G401 (cell line): ENCODE measurements around the gene PADI3. TPM values are rescaled to one million over a fixed set of nuclear protein-coding genes. Genes with fewer than 3 reads are reported as not detected.

Experiments
- DNase-seq: peaks from one replicate; pipeline ENCODE4 v3.0.0-alpha.2; 2015; ENCODE audit warnings: low spot score
- in situ Hi-C: cut with HindIII; loops from 2 replicates; pipeline ENCODE4 v1.10.0; 2016; ENCODE audit warnings: low sequenced_read_pairs, mixed read lengths
- total RNA-seq: library from RNA; depleted of rRNA; stranded (reverse); fragments of >200 nt; shearing (Covaris generic); gene quantifications from 2 replicates; pipeline ENCODE4 v1.2.3, GENCODE V29; 2014

The PADI3 gene
- total RNA-seq, 1 experiment from 2014 or later = 0.41 TPM

DNA sequence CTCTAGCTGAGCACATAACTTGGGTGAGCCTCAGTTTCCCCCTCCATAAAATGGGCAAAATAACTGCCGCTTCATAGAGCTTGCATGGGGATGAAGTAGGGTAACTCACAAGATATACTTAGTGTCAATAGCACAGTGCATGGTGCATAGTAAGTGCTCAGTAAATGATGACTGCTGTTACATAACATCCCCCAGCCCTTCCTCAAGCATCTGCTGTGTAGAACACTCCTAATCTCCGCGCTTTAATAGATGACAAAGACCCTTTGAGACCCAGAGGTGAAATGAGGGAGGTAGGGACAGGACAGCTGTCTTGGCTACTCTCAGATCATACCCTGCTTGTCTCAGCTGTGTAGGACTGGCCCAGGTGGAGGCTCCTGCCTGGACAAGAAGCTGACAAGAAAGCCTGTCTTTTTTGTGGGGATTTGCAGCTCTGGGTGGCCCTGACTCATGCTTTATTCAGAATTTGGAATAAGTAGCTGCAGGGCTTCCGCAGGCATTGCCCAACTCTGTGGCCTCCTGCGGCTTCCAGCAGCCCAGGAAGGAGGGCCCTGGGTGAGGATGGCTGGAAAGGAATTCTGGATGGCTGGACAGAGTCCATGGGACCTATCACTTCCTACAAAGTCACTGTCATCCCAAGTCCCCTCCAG, 38.4 kb downstream of the PADI3 start:
- no peak for DNase-seq
- in situ Hi-C loops = no loop called here

DNA sequence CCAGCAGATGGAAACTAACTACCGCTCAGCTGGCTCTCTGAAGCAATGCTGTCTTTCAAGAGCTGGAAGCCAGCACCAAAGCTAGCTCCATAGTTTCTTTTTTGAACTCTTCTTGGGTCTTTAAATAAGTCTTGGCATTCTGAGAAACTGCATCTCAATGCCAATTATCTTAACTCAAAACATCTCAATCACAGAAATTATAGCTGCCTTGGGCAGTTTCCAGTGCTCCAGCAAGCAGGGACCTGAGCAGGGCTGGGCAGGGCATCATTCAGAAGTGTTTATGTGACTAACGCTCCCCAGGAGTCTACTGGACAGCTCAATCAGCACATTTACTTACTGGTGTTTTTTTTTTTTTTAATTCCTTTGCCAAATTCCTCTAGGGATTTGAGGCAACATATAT, 40.8 kb downstream of the PADI3 start:
- DNase-seq = no peak
- in situ Hi-C loops = no loop called here

- in situ Hi-C loops = no loop called here
- no peak for DNase-seq
Measured at GRCh38 chr1:17290553-17290952, 41.7 kb downstream of the PADI3 start.

- DNase-seq = no peak
- in situ Hi-C loops = no loop called here
Measured at GRCh38 chr1:17292299-17293160, 43.6 kb downstream of the PADI3 start.

DNA sequence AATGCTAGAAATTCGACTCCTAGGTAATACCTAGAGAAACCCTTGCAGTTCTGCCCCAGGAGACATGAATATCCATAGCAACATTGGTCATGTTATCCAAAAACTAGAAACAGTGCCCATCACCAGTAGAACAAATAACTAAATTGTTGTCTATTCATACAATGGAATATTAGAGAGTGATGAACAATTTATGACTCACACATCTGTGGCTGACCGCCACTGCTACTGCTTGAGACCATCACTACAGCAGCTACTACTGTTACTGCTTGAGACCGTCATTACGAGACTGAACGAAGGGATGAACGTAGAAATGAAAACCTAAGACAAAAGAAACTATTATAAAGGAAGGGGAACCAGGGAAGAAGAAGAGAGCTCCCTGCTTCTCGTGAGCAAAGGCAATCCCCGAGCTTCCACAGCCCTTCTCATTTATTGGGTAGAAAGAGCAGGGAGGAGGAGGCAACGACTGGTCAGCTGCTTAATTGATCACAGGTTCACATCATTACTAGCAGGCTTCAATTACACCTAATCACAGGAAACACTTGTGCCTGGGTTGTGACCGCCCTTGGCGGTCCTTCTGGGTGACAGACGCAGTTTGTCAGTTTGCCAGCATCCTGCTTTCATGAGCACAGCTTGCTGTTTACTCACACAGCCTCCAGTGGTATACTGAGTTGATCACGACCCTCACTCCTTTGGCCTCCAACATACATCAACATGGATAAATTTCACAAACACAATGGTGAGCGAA, 45.0 kb downstream of the PADI3 start:
- no peak for DNase-seq
- in situ Hi-C loops = no loop called here

DNA sequence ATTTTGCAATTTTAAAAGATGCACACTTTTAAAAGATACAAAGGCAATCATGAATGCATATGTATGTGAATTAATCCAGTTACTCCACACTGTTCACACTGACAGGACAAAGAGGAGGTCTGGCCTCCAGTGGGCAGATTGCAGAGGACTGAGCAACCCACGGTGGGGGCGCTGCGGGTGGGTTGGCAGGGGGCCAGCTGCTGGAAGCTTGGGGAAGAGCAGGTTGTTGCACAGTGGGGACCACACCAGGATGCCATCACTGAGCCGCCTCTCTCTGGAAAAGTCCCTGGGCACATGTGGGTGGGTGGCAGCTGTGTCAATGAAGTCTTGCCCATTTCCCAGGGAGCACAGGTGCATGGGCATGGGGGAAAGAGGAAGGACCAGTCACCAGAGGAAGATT, 46.4 kb downstream of the PADI3 start:
- DNase-seq = no peak
- in situ Hi-C loops = no loop called here

- no peak for DNase-seq
- in situ Hi-C loops = no loop called here
Measured at GRCh38 chr1:17296086-17296485, 47.2 kb downstream of the PADI3 start.

DNA sequence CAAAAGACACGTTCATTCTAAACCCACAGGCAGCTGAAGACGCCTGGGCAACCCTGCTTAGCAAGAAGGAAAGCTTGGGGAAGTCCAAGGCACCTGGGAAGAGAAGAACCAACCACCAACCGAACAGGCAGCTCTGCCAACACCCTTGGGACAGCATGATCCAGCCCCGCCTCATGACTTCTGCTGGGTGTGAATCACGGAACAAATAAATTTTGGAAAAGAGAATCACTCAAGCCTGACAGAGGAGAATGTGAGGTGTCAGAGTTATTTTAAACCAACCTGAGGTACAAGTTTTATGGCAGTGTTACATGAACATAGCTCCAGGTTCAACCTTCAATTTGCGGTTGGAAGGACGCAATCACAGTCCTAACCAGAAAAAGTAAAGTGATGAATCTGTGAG, 49.1 kb downstream of the PADI3 start:
- in situ Hi-C loops = no loop called here
- no peak for DNase-seq

DNA sequence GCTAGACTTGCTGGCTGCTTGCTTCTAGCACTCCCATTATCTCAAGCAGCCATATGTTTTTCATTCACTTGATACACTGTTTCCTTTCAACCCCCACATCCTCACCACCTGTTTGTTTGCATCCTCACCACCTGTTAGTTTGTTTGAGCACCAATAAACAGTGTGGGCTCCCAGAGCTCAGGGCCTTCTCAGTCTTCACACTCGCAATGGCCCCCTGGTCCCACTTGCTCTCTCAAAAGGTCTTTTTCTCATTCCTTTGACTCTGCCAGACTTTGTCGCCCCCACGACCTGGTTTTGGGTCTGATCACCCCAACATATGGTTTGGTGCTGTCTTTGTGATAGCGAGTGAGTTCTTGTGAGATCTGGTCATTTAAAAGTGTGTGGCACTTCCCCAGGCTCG, 52.9 kb downstream of the PADI3 start:
- in situ Hi-C loops = no loop called here
- DNase-seq = no peak

GRCh38 chr1:17304151-17304825, 55.4 kb downstream of the PADI3 start:
- in situ Hi-C loops = no loop called here
- DNase-seq = no peak

DNA sequence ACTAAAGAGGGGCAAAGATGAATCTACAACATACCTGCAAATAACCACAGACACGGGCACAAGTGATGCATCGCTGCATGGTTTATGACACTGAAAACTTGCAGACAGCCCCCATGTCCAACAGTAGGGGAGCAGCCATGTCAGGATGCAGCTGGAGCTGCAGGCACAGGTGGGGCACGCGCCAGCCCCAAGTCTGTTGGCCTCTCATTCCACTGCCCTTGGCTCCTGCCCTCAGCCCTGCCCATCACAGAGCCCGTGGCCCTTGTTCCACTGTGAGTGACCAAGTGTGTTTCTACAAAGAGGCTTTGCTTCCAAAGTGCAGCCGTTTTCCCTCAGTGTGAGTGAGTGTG, 55.9 kb downstream of the PADI3 start:
- in situ Hi-C loops = no loop called here
- DNase-seq = no peak

DNA sequence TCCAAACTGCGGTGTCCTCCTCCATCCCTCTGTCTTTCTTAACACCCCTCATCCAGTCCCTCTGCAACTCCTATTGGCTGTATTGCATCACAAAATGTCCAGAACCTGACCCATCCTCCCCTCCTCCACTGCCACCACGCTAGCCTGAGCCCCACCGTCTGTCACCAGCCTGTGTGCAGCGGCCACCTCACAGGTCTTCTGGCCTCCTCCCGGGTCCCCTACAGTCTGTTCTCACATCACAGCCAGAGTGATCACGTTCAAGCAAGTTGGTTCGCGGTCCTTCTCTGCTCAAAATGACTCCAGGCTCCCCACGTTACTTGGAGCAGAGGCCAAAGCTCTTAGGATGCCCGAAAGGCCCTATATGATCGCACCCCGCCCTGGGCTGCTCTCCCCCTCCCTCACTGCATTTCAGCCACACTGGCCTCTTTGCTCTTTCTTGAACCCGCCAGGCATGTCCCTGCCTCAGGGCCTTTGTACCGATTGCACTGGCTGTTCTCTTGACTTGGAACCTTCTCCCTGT, 56.7 kb downstream of the PADI3 start:
- DNase-seq = no peak
- in situ Hi-C loops = no loop called here

DNA sequence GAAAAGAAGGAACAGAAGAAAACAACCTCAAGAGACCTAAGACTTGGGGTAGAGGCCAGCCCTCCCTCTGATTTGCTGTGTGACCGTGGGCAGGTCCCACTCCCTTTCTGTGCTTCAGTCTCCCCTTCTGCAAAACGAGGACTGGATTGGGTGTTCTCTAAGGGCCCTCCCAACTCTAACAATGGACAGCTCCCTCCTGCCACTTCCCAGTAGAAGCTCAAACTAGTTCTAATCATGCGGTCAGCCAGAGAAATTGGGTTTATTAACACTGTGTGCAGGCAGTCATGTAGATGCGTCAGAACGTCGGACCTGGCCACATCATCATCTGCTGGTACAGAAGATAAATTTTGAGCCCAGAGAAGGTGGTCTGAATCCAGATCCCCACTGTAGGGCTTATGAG, 57.5 kb downstream of the PADI3 start:
- DNase-seq = no peak
- in situ Hi-C loops = no loop called here

- no peak for DNase-seq
- in situ Hi-C loops = no loop called here
Measured at GRCh38 chr1:17306921-17307320, 58.0 kb downstream of the PADI3 start.

DNA sequence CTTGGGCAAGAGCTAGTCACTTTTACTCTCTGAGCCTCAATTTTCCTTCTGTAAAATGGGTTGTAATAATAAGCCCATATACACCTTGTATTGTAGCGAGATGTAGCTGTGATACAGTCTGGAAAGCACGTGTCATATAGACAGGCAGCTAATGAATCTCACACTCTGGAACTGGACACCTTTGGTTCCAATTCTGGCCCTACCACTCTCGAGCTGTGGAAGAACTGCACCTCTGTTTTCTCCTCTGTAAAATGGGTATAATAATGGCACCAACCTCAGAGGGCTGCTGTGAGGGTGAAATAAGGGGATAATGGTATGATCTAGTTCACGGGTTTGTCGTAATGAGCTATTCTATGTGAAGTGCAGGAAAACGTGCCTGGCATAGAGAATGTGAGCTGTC, 58.4 kb downstream of the PADI3 start:
- DNase-seq = no peak
- in situ Hi-C loops = no loop called here

GRCh38 chr1:17307946-17308345, 59.0 kb downstream of the PADI3 start, which contains the start of gene PADI4:
PADI4 (plus strand) TSS chr1:17308197; CDS start chr1:17308223, 26 bp downstream.
- in situ Hi-C loops = no loop called here
- no peak for DNase-seq

- in situ Hi-C loops = no loop called here
Measured at GRCh38 chr1:17308593-17308992, 59.7 kb downstream of the PADI3 start.

DNA sequence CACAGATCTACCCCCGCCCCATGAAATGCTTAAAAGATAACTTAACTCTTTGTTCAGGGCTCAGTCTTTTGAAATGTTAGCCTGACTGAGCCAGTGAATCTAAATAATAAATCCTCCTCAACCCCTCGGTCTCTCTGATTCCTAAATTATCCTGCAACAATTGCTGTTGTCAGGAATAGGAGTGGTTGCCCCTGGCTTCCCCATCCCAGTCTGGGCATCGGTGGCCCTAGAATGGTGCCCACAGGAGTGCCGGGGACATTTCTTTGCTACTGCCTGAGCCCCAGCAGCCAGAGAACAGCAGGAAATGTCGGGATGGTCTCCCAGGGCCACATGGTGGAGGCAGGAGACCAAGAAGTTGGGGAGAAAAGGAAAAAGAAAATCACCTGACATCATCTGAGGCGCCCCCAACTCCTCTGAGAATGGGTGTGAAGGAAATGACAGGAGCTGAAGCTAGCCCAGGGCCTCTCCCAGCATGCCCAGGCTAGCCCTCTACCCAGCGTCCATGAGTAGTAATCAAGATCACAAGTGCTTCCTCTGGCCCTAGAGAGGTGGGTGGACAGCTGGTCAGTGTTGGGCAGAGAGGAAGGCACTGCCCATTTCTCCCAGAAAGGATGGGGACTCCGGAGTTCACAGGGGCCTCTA, 60.6 kb downstream of the PADI3 start:
- in situ Hi-C loops = no loop called here
- DNase-seq = no peak

More at GRCh38 chr1:17308593-17308992, 59.7 kb downstream of the PADI3 start:
- DNase-seq = no peak

DNA sequence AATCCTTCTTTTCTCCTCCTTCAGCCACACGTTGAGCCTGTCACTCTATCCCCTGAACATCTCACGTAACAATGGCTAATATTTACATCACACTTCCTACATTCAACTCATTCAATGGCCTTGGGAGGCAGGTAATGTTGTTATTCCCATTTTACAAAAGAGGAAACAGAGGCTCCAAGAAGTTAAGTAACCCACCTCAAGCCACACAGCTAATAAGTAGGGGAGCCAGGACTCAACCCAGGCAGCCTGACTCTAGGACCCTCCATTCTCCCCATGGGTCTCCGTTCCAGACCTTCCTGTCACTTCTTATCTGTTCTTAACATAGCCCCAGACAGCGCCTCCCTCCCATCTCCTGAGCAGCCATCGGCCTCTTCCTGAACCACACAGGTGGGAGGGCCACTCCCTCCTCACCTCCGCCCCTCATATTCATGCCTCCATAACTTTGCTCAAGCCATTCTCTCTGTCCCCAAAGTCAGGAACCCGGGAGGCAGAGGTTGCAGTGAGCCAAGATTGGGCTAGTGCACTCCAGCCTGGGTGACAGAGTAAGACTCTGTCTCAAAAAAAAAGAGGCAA, 61.3 kb downstream of the PADI3 start:
- in situ Hi-C loops = no loop called here
- no peak for DNase-seq
